Measurements from ENCODE around the gene SLC36A1.
"Not testable (repeated sequence)": the region's sequence is repeated elsewhere in the genome, so short reads cannot be mapped to it uniquely, and the experiment has no call there.

Gene SLC36A1

DNA sequence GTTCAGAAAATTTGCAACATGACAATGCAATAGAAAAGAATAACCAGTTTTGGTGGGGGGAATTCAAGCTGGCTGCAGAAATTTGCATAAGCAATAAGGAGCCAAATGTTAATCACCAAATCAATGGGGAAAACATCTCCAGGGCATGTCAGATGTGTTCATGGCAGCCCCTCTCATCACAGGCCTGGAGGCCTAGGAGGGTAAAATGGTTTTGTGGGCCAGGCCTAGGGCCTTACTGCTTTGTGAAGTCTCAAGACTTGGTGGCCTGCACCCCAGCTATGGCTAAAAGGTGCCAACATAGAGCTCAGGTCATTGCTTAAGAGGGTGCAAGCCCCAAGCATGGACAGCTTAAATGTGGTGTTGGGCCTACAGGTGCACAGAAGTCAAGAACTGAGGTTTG is 29.7 kb upstream of the SLC36A1 start:
- TF ChIP-seq CTCF (IDR thresholded peaks at IDR 0.05; ENCODE audit: control insufficient read depth, insufficient read depth, low read depth, low read length, missing control alignments), result no peak
- H3K4me3 ChIP-seq (ENCODE audit: control insufficient read depth, low read depth, low read length), result no peak overlapping the region
- DNase-seq (ENCODE audit: low read depth), result no peak

DNA sequence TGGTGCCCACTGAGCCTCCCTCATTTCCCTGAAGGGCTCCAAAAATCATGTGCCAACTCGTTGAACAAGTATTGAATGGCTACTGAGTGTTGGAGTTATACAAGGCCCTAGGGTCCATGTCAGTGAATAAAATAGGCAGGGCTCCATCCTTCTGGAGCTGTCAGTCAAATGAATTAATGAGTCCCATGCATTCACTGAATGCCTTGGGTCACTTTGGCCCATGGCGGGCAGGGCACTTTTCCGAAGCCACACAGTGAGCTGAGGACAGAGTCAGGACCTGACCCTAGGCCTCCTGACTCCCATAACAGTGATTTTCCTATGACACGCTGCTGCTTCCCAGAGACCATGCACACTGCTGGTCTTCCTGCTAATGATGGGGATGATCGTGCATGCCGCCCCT is 27.3 kb upstream of the SLC36A1 start:
- H3K4me3 ChIP-seq (ENCODE audit: control insufficient read depth, low read depth, low read length), result no peak overlapping the region
- no peak for DNase-seq (ENCODE audit: low read depth)
- no peak for TF ChIP-seq CTCF (IDR thresholded peaks at IDR 0.05; ENCODE audit: control insufficient read depth, insufficient read depth, low read depth, low read length, missing control alignments)

- no peak for TF ChIP-seq CTCF (IDR thresholded peaks at IDR 0.05; ENCODE audit: control insufficient read depth, insufficient read depth, low read depth, low read length, missing control alignments)
- H3K4me3 ChIP-seq (ENCODE audit: control insufficient read depth, low read depth, low read length), result no peak overlapping the region
- no peak for DNase-seq (ENCODE audit: low read depth)
These were observed 22.4 kb upstream of the SLC36A1 start for GRCh38 chr5:151424892-151425523.

DNA sequence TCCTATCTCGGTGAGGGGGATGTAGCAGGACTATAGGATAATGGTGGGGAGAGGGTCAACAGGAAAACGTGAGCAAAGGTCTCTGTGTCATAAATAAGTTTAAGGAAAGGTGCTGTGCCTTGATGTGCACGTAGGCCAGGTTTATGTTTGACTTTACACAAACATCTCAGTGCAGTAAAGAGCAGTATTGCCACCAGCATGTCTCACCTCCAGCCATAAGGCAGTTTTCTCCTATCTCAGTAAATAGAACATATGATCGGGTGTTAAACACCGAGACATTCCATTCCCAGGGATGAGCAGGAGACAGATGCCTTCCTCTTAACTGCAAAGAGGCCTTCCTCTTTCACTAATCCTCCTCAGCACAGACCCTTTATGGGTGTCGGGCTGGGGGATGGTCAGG is 21.1 kb upstream of the SLC36A1 start:
- not testable (repeated sequence) for DNase-seq (ENCODE audit: low read depth); H3K4me3 ChIP-seq (ENCODE audit: control insufficient read depth, low read depth, low read length)

GRCh38 chr5:151427258-151427657 is 20.1 kb upstream of the SLC36A1 start:
- no peak for TF ChIP-seq CTCF (IDR thresholded peaks at IDR 0.05; ENCODE audit: control insufficient read depth, insufficient read depth, low read depth, low read length, missing control alignments)
- no peak for DNase-seq (ENCODE audit: low read depth)
- H3K4me3 ChIP-seq (ENCODE audit: control insufficient read depth, low read depth, low read length), result no peak overlapping the region

GRCh38 chr5:151430731-151431130 is 16.7 kb upstream of the SLC36A1 start:
- TF ChIP-seq CTCF (IDR thresholded peaks at IDR 0.05; ENCODE audit: control insufficient read depth, insufficient read depth, low read depth, low read length, missing control alignments), result no peak
- H3K4me3 ChIP-seq (ENCODE audit: control insufficient read depth, low read depth, low read length), result no peak overlapping the region
- DNase-seq (ENCODE audit: low read depth), result no peak

GRCh38 chr5:151431666-151432065 is 15.7 kb upstream of the SLC36A1 start:
- TF ChIP-seq CTCF (IDR thresholded peaks at IDR 0.05; ENCODE audit: control insufficient read depth, insufficient read depth, low read depth, low read length, missing control alignments), result no peak
- DNase-seq (ENCODE audit: low read depth), result no peak

More at GRCh38 chr5:151431666-151432065, 15.7 kb upstream of the SLC36A1 start:
- no peak overlapping the region for H3K4me3 ChIP-seq (ENCODE audit: control insufficient read depth, low read depth, low read length)
